G401 (cell line): Measurements from ENCODE around the gene TCF7L2. TPM values are rescaled to one million over a fixed set of nuclear protein-coding genes. Genes with fewer than 3 reads are reported as not detected.
"Not testable (repeated sequence)": the region's sequence is repeated elsewhere in the genome, so short reads cannot be mapped to it uniquely, and the experiment has no call there.

ENCODE experiments used
- DNase-seq: peaks from one replicate; pipeline ENCODE4 v3.0.0-alpha.2; 2015; ENCODE audit warnings: low spot score
- in situ Hi-C: cut with HindIII; loops from 2 replicates; pipeline ENCODE4 v1.10.0; 2016; ENCODE audit warnings: low sequenced_read_pairs, mixed read lengths
- total RNA-seq: library from RNA; depleted of rRNA; stranded (reverse); fragments of >200 nt; shearing (Covaris generic); gene quantifications from 2 replicates; pipeline ENCODE4 v1.2.3, GENCODE V29; 2014

TCF7L2 gene
- total RNA-seq, 1 experiment from 2014 or later, result 0.88 TPM

DNA sequence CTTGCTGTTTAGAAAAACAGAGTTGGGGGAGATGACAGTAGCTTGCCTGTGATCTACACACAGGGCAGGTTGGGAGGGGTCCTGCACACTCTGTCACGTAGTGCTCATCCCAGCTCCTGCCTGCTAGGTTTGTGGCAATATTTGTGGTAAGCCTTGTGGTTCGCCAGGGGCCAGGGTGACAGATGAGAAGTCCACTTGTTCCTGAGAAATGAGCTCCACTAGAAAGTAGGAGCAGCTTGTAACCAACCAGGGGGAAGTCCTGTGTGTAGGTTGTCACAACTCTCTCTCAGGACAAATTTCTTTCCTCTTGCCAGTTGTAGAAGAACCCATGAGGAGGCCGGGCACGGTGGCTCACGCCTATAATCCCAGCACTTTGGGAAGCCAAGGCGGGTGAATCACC, 147.0 kb downstream of the TCF7L2 start:
- DNase-seq, result no peak
- in situ Hi-C loops, result no loop called here

GRCh38 chr10:113099431-113100183, 149.6 kb downstream of the TCF7L2 start:
- DNase-seq, result no peak
- in situ Hi-C loops, result no loop called here

DNA sequence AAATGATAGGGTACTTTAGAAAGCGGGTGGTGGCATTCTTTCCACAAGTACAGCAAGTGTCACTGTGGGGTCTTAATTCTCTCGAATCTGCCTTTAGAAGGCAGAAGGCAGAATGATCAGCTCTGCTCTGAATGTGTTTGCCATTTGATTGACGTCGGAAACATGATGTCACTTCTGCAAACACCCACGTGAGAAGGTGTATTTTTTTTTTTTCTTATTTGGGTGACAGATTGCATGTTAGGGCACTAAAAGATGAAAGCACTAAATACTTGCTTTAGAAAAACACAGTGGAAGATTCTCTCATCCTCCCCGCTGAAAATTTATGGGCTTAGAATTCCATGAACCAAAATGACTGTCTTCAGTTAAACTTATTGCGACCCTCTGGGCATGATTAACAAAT, 150.2 kb downstream of the TCF7L2 start:
- in situ Hi-C loops, result no loop called here
- no peak for DNase-seq

GRCh38 chr10:113103131-113103840, 153.2 kb downstream of the TCF7L2 start:
- in situ Hi-C loops, result no loop called here

GRCh38 chr10:113104047-113104446, 154.0 kb downstream of the TCF7L2 start:
- in situ Hi-C loops, result no loop called here
- no peak for DNase-seq

More at GRCh38 chr10:113103131-113103840, 153.2 kb downstream of the TCF7L2 start:
- DNase-seq, result no peak

- no peak for DNase-seq
- in situ Hi-C loops, result no loop called here
Measured at GRCh38 chr10:113108194-113108835, 158.3 kb downstream of the TCF7L2 start.

DNA sequence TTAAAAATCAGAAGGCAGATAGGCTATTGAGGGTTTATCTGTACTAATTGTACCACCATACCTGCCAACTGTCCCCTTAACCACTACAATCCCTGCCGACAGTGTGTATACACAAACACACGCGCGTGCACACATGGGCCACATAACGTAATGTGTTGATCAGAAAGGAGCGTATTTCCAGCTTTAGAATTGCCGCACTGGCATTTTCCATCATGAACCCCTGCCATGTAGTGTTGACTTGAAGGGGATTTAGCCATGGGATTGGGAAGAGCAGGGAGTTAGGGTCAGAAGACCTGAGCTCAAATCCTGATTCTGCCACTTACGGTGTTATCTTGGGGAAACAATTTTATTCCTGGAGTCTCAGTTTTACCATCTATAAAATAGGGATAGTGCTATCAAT, 158.9 kb downstream of the TCF7L2 start:
- in situ Hi-C loops, result no loop called here

DNA sequence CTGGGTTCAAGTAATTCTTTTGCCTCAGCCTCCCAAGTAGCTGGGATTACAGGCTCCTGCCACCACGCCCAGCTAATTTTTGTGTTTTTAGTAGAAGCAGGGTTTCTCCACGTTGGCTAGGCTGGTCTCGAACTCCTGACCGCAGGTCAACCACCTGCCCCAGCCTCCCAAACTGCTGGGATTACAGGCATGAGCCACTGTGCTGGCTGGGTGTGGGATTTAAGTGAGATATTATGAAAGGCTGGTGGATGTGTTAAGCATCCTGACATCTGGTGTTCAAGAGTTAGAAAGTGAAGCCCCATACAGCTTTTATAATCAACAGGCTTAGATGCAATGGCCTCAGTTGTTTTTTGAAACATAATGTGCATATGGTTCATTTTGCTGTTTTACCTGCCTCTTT, 159.4 kb downstream of the TCF7L2 start:
- DNase-seq, in situ Hi-C loops: not testable (repeated sequence)

More for the DNA sequence above, 158.9 kb downstream of the TCF7L2 start:
- DNase-seq, result no peak

DNA sequence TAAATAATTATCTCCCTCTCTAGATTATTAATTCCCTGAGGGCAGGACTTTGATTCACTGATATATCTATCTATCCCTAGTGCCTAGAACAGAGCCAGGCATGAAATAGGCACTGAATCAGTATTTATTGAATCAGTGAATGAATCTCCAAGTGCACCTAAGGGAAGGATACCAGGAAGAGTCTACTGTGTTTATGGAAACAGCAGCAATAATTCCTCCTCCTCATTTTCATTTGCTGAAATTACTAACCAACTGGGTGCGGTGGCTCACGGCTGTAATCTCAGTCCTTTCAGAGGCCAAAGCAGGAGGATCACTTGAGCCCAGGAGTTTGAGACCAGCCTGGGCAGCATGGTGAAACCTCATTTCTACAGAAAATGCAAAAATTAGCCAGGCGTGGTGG, 161.2 kb downstream of the TCF7L2 start:
- DNase-seq, result no peak
- in situ Hi-C loops, result no loop called here

GRCh38 chr10:113111900-113112853, 162.1 kb downstream of the TCF7L2 start:
- no peak for DNase-seq
- in situ Hi-C loops, result no loop called here

GRCh38 chr10:113113241-113113640, 163.2 kb downstream of the TCF7L2 start:
- DNase-seq, result no peak
- in situ Hi-C loops, result no loop called here

DNA sequence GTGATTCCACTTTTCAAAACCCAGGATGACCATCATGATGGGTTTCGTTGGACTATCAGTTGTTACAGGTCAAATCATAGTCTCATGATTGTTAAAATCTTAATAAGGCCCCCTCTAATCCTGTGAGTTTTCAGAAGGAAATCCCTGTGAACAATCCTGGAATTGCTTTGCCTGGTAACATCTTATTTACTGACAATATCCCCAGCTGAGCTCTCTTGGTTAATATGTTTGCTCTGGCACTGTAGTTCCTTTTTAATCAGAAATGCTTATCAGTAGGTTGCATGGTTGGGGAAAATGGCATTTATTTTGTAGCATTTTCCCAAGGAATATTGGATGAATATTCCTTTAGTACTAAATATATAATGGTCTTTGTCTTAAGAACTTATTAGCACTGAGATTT, 163.9 kb downstream of the TCF7L2 start:
- in situ Hi-C loops, result no loop called here
- no peak for DNase-seq

- in situ Hi-C loops, result no loop called here
- no peak for DNase-seq
Measured at GRCh38 chr10:113115556-113115955, 165.5 kb downstream of the TCF7L2 start.

- in situ Hi-C loops, result no loop called here
- DNase-seq, result no peak
Measured at GRCh38 chr10:113118882-113119281, 168.8 kb downstream of the TCF7L2 start.

GRCh38 chr10:113119801-113120200, 169.8 kb downstream of the TCF7L2 start:
- no peak for DNase-seq
- in situ Hi-C loops, result no loop called here

GRCh38 chr10:113121153-113121552, 171.1 kb downstream of the TCF7L2 start:
- in situ Hi-C loops, result no loop called here
- no peak for DNase-seq

GRCh38 chr10:113122947-113123346, 172.9 kb downstream of the TCF7L2 start:
- in situ Hi-C loops, result no loop called here
- DNase-seq, result no peak

- no peak for DNase-seq
- in situ Hi-C loops, result no loop called here
Measured at GRCh38 chr10:113124724-113125123, 174.7 kb downstream of the TCF7L2 start.

- in situ Hi-C loops, result no loop called here
- DNase-seq, result no peak
Measured at GRCh38 chr10:113125612-113126011, 175.6 kb downstream of the TCF7L2 start.
